ENCODE results near the gene CKB.
A peak's percentile ranks its signal among the peaks of the same experiment; 100 is the strongest.
"Not testable (repeated sequence)": the region's sequence is repeated elsewhere in the genome, so short reads cannot be mapped to it uniquely, and the experiment has no call there.

The CKB gene

GRCh38 chr14:103526247-103526913, 3.8 kb upstream of the CKB start:
- DNase-seq: no peak

GRCh38 chr14:103525430-103526246, 3.0 kb upstream of the CKB start:
- DNase-seq: not testable (repeated sequence)

- no peak for DNase-seq
Observed at GRCh38 chr14:103524002-103524935, 1.6 kb upstream of the CKB start.

GRCh38 chr14:103523575-103523954, 935 bp upstream of the CKB start:
- DNase-seq: no peak

- no peak for DNase-seq
Observed at GRCh38 chr14:103521951-103522563, 573 bp downstream of the CKB start.

GRCh38 chr14:103521438-103521950, 1.1 kb downstream of the CKB start:
- DNase-seq: no peak

- DNase-seq: peak; percentile 79
Observed at GRCh38 chr14:103520657-103521437, 1.8 kb downstream of the CKB start.

GRCh38 chr14:103520269-103520656, 2.4 kb downstream of the CKB start:
- DNase-seq: no peak

- DNase-seq: no peak
Observed at GRCh38 chr14:103519837-103520212, 2.8 kb downstream of the CKB start.

GRCh38 chr14:103519043-103519836, 3.4 kb downstream of the CKB start:
- DNase-seq: peak; percentile 44

GRCh38 chr14:103518422-103519042, 4.1 kb downstream of the CKB start:
- DNase-seq: peak; percentile 42

GRCh38 chr14:103517721-103518421, 4.8 kb downstream of the CKB start:
- DNase-seq: no peak

GRCh38 chr14:103517174-103517566, 5.5 kb downstream of the CKB start:
- no peak for DNase-seq

- no peak for DNase-seq
Observed at GRCh38 chr14:103516426-103517173, 6.0 kb downstream of the CKB start.

- DNase-seq: no peak
Observed at GRCh38 chr14:103514596-103515421, 7.8 kb downstream of the CKB start.

- DNase-seq: no peak
Observed at GRCh38 chr14:103512701-103513611, 9.7 kb downstream of the CKB start.

GRCh38 chr14:103512180-103512579, 10.4 kb downstream of the CKB start:
- DNase-seq: not testable (repeated sequence)
